PFSK-1 (cell line): ENCODE results near the gene C4orf54.

ENCODE experiments used
- POLR2AphosphoS5 ChIP-seq: IDR thresholded peaks from 2 replicates; pipeline ENCODE4 v1.6.1; 2012; ENCODE audit warnings: low read depth, mild to moderate bottlenecking, control low read depth, low read length, moderate library complexity
- TF ChIP-seq, protein P1 (sequence below), 2 experiments: IDR thresholded peaks; 2 replicates each; pipeline versions ENCODE4 v1.6.1 to v1.8.0; 2011 to 2012; ENCODE audit warnings: low read depth in 2 of 2, low read length in 2 of 2, control low read depth in 1 of 2, inconsistent platforms in 1 of 2, mild to moderate bottlenecking in 1 of 2, moderate library complexity in 1 of 2; ENCODE audit not compliant: insufficient read depth in 1 of 2

- no peak for TF ChIP-seq POLR2AphosphoS5
- TF ChIP-seq, protein P1, sequence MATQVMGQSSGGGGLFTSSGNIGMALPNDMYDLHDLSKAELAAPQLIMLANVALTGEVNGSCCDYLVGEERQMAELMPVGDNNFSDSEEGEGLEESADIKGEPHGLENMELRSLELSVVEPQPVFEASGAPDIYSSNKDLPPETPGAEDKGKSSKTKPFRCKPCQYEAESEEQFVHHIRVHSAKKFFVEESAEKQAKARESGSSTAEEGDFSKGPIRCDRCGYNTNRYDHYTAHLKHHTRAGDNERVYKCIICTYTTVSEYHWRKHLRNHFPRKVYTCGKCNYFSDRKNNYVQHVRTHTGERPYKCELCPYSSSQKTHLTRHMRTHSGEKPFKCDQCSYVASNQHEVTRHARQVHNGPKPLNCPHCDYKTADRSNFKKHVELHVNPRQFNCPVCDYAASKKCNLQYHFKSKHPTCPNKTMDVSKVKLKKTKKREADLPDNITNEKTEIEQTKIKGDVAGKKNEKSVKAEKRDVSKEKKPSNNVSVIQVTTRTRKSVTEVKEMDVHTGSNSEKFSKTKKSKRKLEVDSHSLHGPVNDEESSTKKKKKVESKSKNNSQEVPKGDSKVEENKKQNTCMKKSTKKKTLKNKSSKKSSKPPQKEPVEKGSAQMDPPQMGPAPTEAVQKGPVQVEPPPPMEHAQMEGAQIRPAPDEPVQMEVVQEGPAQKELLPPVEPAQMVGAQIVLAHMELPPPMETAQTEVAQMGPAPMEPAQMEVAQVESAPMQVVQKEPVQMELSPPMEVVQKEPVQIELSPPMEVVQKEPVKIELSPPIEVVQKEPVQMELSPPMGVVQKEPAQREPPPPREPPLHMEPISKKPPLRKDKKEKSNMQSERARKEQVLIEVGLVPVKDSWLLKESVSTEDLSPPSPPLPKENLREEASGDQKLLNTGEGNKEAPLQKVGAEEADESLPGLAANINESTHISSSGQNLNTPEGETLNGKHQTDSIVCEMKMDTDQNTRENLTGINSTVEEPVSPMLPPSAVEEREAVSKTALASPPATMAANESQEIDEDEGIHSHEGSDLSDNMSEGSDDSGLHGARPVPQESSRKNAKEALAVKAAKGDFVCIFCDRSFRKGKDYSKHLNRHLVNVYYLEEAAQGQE (IDR thresholded peaks at IDR 0.05; ENCODE audit: insufficient read depth in 1 of 2, low read depth in 2 of 2, low read length in 2 of 2), result no peak
Observed at GRCh38 chr4:99614491-99614890, 43.1 kb downstream of the C4orf54 start.
